Measurements from ENCODE around the gene MMS22L.
"Not testable (repeated sequence)": the region's sequence is repeated elsewhere in the genome, so short reads cannot be mapped to it uniquely, and the experiment has no call there.

MMS22L gene

DNA sequence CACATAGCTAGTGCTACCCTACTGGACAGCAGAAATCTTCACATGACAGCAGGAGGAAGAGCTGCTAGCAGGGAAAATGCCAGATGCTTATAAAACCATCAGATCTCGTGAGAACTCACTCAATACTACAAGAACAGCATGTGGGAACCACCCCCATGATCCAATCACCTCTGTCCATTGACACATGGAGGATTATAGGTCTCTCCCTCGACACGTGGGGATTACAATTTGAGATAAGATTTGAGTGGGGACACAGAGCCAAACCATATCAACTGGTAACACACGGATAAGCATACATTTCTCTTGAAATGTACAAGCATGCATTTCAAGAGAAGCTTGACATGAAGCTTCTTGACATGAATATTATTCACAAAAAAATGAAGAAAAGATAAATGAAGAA, 64.1 kb downstream of the MMS22L start:
- DNase-seq, result no peak

DNA sequence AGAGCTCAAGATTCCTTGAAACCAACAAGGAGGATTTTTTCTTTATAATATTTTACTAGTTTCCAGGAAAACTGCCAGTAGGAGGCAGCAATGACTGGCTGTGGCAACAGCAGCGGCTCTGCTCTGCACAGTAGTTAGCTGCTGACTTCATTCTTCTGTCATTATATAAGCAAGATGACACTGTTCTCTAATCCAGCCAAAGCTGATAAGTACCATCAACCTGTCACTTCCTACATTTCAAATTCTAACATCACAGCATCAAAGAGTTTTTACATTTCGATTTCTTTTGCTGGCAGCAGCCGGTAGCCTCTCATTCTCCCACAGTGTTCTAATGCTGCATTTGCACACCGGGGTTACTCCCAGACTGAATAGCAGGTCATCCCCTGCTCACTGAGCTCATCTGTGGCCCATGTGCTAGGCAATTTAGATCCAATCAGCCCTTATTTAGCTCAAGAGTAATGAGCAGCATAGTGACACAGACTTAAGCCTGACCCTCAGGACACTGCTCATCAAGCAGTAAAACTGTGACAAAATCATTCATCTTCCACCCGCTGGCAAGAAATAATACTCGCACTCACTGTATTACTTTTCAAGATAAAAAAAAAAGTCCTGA, 67.8 kb downstream of the MMS22L start:
- DNase-seq, result no peak

DNA sequence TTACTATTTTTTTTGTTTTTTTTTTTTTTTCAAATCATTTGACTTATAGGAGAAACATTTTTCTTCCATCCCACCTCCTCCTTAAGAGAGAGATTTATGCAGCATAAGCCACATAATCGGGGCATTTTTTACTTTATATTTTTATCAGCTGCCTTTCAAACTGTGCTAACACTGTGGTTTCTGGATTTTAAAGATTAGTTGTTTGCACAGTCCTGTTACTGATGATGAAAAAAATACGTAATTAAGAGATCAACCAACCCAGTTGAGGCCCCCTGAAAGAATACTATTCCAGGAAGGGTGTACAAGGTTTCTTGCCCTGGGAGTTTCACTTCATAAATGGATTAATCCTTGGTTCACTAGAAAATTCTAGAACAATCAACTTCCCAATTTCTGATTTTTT, 68.3 kb downstream of the MMS22L start:
- DNase-seq, result no peak

GRCh38 chr6:97207383-97207782, 75.6 kb downstream of the MMS22L start:
- DNase-seq, result no peak

DNA sequence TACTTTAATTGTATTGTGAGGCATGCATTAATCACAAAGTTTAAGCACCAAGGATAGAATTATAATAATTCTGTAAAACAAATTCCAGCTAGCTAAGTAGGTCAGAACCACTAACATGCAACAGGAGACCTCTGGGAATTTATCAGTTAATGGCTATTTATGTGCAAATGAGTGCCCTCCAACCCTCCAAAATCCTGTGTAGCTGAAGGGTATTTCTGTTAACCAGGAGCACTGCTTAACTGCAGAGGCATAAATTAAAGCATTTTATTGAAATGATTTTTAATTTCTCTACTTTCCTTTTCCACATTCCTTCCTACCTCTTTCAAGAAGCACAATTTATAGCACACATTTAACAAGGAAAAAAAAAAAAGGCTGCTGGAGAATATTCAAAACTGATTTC, 77.0 kb downstream of the MMS22L start:
- no peak for DNase-seq

DNA sequence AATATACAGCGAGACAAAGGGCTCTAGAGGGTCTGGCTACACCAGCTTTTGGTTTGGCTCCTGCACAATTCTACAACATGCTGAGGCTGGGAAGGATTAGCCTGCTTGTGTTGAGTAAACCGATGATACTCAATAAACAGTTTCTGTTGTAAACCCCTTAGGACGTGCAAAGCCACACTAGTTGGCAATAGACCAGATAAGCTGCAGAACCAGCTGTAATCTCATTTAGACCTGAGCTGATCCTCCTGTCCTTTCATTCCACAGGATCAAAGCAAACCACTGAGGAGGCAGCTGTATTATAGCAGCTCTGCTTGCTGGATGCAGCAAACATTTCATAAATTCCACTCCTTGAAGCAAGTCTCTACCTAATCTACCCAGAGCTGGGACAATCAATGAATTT, 79.7 kb downstream of the MMS22L start:
- peak; percentile 57 for DNase-seq

- DNase-seq, result no peak
Observed at GRCh38 chr6:97198046-97198565, 84.9 kb downstream of the MMS22L start.

GRCh38 chr6:97195117-97195516, 87.9 kb downstream of the MMS22L start:
- DNase-seq, result peak; percentile 78

DNA sequence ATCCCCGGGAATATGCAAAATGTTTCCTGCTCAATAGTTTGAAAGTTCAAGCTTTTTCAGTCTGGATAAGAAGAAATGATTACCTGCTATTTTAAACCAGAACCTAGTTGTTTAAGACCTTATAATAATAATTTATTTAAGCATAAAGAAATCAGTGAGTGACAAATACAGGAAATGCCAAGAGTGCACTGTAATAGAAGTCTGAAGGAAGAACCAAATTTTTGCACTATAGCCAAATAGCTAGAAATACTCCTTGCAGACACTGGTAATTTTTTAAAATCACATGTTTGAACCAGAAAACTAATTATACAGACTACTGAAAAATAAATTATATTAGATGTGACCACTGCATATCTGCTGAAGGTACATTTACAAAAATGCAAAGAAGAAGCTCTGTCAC, 93.2 kb downstream of the MMS22L start:
- no peak for DNase-seq

DNA sequence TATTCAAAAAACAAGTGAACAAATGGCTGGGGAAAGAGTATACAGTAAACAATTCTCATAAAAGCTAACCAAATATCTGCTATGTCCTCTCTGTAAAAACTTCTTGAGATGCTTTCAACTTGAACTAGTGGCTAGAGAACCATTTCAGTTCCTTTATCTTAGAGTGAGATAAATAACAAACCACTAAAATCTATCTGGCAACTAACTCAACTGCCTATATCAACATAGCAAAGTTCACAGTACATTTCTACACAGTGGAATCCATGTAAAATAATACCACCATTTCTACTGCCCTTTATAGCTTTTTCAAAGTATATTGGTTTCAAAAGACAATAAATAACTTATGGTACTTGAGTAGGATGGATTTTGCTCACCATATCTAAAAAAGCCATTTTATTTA, 95.1 kb downstream of the MMS22L start:
- no peak for DNase-seq

- DNase-seq, result peak; percentile 35
Observed at GRCh38 chr6:97186416-97186999, 96.5 kb downstream of the MMS22L start.

DNA sequence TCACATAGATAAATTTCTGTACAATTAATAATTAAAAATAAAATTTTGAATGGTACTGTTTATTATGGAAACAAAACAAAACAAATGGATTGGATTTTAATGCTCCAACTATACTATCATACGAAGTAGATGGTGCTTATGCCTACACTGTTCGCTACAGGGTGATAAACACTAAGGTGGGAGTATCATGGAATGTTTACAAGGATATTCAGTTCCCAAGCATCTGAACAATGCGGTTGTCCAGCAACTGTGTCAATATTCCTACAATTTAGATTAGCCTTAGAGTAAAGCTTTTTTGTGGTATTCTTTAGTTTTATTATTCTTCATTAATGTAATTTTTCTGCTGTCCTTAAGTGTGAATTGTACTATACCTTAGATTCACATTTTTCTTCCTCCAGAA, 105.1 kb downstream of the MMS22L start:
- DNase-seq, result no peak

- no peak for DNase-seq
Observed at GRCh38 chr6:97176468-97176867, 106.5 kb downstream of the MMS22L start.

- DNase-seq, result no peak
Observed at GRCh38 chr6:97175806-97176205, 107.2 kb downstream of the MMS22L start.

DNA sequence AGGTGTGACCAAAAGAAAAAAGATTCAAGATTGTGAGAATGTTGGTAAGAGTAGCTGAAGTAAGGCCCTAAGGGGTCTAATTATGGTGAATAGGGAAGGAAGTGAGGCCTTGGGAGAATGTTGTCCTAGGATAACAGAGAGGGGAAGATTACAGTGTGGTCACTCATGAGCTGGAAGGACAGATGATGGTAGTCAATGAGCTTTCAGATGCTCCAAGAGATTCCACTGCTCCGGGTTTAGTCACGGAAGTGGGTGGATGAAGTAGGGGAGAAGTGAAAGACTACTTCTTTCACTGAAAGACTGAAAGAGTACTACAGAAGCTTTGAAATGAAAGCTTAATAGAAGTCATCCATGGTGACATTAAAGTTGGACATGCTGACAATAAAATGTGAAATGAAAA, 108.5 kb downstream of the MMS22L start:
- no peak for DNase-seq

GRCh38 chr6:97160280-97160679, 122.7 kb downstream of the MMS22L start:
- no peak for DNase-seq

DNA sequence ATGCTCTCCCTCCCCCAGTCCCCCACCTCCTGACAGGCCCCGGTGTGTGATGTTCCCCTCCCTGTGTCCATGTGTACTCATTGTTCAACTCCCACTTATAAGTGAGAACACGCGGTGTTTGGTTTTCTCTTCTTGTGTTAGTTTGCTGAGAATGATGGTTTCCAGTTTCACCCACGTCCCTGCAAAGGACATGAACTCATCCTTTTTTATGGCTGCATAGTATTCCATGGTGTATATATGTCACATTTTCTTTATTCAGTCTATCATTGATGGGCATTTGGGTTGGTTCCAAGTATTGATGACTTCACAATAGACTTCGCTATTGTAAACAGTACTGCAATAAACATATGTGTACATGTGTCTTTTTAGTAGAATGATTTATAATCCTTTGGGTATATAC, 127.6 kb downstream of the MMS22L start:
- DNase-seq, result not testable (repeated sequence)

GRCh38 chr6:97154015-97154414, 129.0 kb downstream of the MMS22L start:
- DNase-seq, result no peak

DNA sequence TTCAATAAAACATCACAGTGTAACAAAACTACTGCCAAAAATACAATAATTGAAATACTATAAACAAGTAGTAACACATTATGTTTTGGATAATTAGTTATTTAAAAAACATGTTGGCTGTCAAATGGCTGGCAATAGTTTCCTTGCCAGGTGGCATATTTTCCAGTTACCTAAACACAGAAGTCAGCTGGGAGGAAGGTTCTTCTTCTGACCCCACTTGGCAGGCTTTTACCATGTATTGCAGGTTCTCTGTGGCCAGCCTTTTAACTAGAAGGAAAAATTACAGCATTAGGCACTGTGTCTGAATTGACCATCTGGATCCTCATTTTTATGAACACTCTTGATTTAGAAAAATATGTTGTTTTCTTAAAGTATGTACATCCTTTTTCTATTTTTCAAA, 131.4 kb downstream of the MMS22L start:
- DNase-seq, result no peak

DNA sequence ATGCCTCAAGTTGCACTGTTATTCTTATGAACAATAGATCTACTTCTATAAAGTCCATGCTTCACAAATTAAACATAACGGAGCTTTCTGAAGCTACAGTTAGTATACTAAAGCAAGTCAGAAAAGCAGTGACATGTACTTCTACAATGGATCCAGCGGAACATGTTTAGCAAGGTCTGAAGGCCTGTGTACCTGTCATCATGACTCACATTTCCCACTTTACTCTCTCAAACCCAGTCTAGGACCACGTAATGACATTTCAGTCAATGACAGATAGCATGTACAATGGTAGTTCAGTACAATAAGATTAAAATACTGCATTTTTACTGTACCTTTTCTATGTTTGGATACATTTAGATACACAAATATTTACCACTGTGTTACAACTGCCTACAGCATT, 132.1 kb downstream of the MMS22L start:
- no peak for DNase-seq

DNA sequence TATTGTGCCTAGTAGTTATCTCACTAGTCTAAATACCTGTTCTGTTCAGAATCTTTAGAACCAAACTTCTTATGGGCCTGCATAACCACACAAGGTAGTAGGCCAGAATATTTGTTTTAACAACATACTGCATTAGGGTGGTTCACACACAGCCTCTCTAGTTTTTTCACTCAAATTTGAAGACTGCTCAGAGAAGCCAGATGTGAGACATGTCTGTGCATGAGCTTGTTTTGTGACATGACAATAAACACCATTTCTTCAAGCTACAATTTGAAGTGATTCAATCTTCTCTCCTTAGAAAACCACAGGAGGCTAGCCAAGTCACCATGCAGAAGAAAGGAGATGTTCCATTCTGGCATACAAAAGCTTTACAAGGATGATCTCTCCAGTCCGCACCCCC, 135.6 kb downstream of the MMS22L start:
- no peak for DNase-seq

DNA sequence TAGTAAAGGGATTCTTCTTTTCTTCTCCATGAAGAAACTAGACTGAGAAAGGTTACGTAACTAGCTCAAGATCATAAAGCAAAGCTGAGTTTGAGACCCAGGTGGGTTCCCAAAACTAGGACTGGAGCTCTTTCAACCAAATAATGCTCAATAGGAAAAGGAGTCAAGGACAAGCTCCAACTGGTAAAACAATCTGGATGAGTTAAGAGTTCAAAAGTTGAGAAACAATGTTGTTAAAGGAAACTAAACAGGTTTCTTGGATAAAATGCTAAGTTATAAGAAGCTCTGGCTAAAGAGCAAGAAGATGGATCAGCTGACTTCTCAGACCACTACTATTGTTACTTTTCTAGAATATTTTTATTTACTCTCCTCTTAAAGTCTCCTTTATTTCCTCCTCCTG, 137.3 kb downstream of the MMS22L start:
- DNase-seq, result no peak

DNA sequence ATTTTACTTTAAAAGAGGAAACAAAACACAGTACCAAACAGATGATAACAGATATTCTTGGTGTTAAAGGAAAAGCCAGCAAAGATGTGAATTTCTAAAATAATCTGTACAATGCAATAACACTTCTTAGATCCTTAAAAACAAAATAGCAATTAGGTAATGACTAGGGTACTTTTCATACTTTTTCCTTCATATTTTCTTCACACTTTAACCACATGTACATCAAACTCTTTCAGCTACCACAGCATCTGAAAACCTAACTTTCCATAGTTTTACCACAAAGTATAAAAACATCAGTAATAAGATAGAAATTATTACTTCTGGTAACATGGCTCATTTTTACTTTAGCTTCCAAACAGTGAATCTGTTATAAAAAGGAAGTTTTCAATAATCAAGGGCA, 141.3 kb downstream of the MMS22L start:
- no peak for DNase-seq

DNA sequence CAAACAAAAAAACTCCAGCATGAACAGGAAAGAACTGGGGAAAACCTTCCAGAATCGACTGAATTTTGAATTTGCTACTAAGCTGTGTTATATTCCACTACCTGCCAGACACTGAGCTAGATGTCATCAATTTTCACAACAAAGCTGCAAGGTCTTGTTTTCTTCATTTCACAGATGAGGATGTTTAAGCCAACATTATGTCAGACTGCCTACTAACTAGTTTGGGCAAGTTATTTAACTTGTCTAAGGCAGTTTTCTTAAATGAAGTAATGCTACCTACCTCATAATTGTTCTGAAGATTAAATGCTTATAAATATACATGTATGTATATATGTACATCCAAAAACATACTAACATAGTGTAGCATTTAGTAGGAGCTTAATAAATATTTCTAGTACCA, 144.4 kb downstream of the MMS22L start:
- no peak for DNase-seq

Measured in NCI-H2029 treated with DMSO at 0.1 percent for 48 hours (cell line).